Measurements from ENCODE around the gene LPIN3.

Gene LPIN3

DNA sequence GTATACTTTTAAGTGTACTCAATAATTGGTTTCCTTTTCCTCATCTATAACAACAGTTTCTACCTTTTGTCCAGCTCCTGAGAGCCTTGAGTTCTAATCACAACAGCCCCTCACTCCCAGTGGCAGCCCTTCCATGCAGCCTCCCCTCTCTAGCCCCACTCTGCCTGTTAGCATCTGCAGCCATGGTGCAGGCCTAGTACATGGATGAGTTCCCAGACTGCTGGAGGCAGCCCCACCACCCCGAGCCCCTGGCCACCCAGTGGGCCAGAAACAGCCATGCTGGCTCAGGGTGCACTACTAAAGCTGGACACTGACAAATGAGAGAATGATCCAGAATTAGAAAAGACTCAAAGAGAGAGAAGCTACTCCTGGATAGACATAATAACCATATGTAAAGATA lies 9.7 kb upstream of the LPIN3 start:
- TF ChIP-seq, protein P1, sequence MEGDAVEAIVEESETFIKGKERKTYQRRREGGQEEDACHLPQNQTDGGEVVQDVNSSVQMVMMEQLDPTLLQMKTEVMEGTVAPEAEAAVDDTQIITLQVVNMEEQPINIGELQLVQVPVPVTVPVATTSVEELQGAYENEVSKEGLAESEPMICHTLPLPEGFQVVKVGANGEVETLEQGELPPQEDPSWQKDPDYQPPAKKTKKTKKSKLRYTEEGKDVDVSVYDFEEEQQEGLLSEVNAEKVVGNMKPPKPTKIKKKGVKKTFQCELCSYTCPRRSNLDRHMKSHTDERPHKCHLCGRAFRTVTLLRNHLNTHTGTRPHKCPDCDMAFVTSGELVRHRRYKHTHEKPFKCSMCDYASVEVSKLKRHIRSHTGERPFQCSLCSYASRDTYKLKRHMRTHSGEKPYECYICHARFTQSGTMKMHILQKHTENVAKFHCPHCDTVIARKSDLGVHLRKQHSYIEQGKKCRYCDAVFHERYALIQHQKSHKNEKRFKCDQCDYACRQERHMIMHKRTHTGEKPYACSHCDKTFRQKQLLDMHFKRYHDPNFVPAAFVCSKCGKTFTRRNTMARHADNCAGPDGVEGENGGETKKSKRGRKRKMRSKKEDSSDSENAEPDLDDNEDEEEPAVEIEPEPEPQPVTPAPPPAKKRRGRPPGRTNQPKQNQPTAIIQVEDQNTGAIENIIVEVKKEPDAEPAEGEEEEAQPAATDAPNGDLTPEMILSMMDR (IDR thresholded peaks at IDR 0.05; ENCODE audit: control extremely low read depth, extremely low read depth, low read depth, missing control alignments), result no peak
- ChIA-PET POLR2A (no interaction called here), CTCF (interaction anchor here (1.1 to 6.9 kb wide), 3 partner anchors 9 to 196 kb away, joined by 4 to 40 read pairs (median 9); partner anchors contain the start of gene LPIN3)
- DNase-seq (ENCODE audit: extremely low spot score), result no peak

DNA sequence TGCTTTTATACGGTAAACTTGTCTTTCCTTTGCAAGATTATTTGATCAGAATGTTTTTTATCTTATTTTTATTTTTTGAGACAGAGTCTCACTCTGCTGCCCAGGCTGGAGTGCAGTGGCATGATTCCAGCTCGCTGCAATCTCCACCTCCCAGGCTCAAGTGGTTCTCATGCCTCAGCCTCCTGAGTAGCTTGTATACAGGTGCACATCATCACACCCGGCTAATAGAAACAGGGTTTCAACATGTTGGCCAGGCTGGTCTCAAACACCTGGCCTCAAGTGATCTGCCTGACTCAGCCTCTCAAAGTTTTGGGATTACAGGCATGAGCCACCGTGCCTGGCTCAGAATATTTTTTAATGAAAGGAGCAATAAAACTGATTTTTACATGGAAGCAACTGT lies 8.9 kb upstream of the LPIN3 start:
- TF ChIP-seq, protein P1 (IDR thresholded peaks at IDR 0.05; ENCODE audit: control extremely low read depth, extremely low read depth, low read depth, missing control alignments), result no peak
- CTCF ChIA-PET, result interaction anchor here (3.3 to 6.9 kb wide), 2 partner anchors 8 to 197 kb away, joined by 9 to 40 read pairs; partner anchors contain the start of gene LPIN3
- no peak for DNase-seq (ENCODE audit: extremely low spot score)
- POLR2A ChIA-PET, result no interaction called here

DNA sequence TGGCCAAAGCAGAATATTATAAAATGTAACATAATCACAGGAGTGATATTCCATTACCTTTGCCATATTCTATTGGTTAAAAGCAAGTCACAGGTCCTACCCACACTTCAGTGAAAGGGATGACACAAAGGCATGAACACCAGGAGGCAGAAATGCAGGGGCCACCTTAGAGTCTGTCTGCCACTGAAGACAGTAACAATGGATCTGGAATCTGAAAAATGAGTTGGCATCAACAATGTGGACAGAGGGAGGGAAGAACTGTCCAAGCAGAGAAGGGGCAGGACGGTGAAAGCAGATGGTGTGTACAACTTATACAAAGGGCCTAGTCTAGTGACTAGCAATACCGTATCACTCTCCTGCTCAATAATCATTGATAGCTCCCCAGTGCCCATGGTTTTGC lies 6.6 kb upstream of the LPIN3 start:
- TF ChIP-seq, protein P1 (IDR thresholded peaks at IDR 0.05; ENCODE audit: control extremely low read depth, extremely low read depth, low read depth, missing control alignments), result no peak
- CTCF ChIA-PET, result interaction anchor here (0.9 to 1.4 kb wide), 3 partner anchors 11 to 200 kb away, joined by 3 to 7 read pairs (median 5); no protein-coding TSS in a partner anchor
- no peak for DNase-seq (ENCODE audit: extremely low spot score)
- POLR2A ChIA-PET, result no interaction called here

DNA sequence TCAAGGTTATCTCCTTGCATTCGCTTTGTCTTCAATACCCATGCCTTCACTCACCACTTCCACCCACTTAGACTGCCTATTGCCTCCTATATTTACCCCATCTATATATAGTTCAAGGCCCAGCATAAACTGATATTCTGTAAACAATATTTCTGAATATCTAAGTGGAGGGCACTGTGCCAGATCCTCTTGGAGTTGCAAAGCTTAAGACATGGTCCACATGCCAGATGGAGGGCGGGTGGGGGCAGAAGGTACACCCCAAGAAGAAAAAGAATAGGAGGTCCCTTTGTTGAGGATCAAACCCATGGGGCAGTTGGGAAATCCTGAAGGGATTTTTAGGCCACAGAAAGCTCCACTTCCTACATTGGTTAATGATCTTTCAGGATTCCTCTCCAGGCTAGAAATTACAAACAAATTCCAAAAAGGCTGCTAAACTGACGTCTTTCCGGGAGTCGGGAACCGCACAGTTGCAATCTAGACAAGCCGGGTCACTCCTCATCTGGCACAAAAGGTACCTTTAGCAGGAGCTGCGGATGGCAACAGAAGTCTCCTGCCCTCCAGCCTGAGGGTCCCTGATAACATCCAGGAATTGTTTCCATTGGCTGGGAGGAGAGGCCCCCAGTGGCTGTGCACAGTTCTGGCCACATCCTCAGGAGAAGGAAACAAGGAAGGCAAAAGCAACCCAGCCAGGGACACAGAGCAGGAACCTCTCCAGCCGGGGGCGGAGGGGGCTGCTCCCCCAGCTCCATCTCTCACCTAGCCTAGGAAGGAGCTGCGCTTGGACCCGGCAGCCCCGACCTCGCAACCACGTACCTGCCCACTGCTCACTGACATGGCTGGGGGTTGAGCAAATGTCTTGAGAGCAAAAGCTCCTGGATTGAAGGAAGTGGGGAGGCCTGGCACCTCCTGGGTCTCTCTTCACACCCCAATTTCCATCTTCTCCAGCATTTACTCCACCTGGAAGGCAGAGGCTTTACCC lies 5.9 kb upstream of the LPIN3 start:
- no peak for DNase-seq (ENCODE audit: extremely low spot score)
- TF ChIP-seq, protein P1 (IDR thresholded peaks at IDR 0.05; ENCODE audit: control extremely low read depth, extremely low read depth, low read depth, missing control alignments), result no peak
- ChIA-PET CTCF (interaction anchor here (0.9 to 1.4 kb wide), 3 partner anchors 12 to 200 kb away, joined by 3 to 7 read pairs (median 5); no protein-coding TSS in a partner anchor), POLR2A (no interaction called here)

DNA sequence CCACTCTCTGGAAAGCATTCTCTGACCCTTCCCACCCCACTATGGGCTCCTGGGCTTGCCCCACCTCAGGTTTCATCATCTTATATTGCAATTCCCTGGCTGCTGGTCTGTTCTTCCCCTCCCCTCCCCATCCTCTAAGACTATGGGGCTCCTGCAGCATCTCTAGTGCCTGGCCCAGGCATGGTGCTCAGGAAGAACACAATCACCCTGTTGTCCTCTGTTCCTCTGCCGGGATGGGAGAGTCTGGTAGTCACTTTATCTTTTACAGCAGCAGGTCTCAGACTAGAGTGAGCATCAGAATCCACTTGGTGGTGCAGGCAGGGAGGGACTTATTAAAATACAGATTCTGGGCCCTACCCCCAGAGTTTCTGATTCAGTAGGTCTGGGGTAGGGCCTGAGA lies 5.0 kb upstream of the LPIN3 start:
- ChIA-PET POLR2A (no interaction called here), CTCF (no interaction called here)
- no peak for DNase-seq (ENCODE audit: extremely low spot score)
- TF ChIP-seq, protein P1 (IDR thresholded peaks at IDR 0.05; ENCODE audit: control extremely low read depth, extremely low read depth, low read depth, missing control alignments), result no peak

DNA sequence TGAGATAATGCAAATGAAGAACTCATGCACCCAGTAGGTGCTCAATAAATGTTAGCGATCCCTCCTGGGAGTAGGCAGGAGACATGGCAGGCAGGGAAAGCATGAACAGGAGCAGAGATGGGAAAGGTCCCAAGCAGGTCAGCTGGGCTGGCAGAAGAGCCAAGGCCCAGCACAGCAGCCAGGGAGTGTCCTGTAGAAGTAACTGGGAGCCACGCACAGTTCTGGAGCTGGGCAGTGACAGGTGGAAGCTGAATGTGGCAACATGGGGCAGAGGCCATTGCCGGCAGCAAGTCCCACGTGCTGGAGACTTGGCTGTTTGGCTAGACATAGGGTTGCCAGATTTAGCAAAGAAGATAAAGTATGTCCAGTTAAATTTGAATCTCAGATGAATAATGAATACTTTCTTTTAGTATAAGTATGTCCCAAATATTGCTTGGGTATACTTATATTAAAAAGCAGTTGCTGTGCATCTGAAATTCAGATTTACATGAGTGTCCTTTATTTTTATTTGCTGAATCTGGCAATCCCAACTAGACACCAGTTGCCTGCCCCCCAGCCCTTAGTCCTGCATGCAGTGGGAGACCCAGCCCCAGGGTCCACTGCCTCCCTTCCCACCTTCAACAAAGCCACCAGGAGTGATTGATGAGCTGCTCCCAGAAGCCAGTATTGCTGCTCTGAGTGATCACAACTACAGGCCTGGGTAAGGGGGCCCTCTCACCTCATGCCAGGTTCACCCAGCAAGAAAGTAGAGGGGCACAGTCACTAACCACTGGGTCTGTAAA lies 3.7 kb upstream of the LPIN3 start:
- ChIA-PET POLR2A (no interaction called here), CTCF (interaction anchor here (1.0 to 7.2 kb wide), 9 partner anchors 25 to 372 kb away, joined by 3 to 133 read pairs (median 4); no protein-coding TSS in a partner anchor)
- DNase-seq (ENCODE audit: extremely low spot score), result peak; percentile 6
- TF ChIP-seq, protein P1 (IDR thresholded peaks at IDR 0.05; ENCODE audit: control extremely low read depth, extremely low read depth, low read depth, missing control alignments), result no peak

All from GM10248 (cell line).